Measurements from ENCODE around the gene FBXL16. TPM values are rescaled to one million over a fixed set of nuclear protein-coding genes. Genes with fewer than 3 reads are reported as not detected.

FBXL16 gene
- polyA plus RNA-seq, 2 of the 4 experiments (the other 2 are of a cell fraction), result 0.53 to 1.2 TPM

- TF ChIP-seq RNF2 (IDR thresholded peaks at IDR 0.05; ENCODE audit: borderline replicate concordance, low read depth) (peak; percentile 92), CBX2 (IDR thresholded peaks at IDR 0.05; ENCODE audit: borderline replicate concordance, low read depth) (no peak), NPAS2 (CRISPR knock-in tag; IDR thresholded peaks at IDR 0.05; ENCODE audit: borderline replicate concordance) (peak; percentile 43; the same call in 1 of the 2 replicates), KDM1A (IDR thresholded peaks at IDR 0.05; ENCODE audit: low read depth) (peak; percentile 15; the same call in 1 of the 2 replicates), PBX3 (IDR thresholded peaks at IDR 0.05) (peak; percentile 72), EHF (CRISPR knock-in tag; IDR thresholded peaks at IDR 0.05) (peak; percentile 95), NFE2L2 (conservative IDR thresholded peaks at IDR 0.05; ENCODE audit: low read length) (no peak)
- TF ChIP-seq, protein P1, sequence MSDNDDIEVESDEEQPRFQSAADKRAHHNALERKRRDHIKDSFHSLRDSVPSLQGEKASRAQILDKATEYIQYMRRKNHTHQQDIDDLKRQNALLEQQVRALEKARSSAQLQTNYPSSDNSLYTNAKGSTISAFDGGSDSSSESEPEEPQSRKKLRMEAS (IDR thresholded peaks at IDR 0.05), result peak; percentile 97
- TF ChIP-seq, protein P2, sequence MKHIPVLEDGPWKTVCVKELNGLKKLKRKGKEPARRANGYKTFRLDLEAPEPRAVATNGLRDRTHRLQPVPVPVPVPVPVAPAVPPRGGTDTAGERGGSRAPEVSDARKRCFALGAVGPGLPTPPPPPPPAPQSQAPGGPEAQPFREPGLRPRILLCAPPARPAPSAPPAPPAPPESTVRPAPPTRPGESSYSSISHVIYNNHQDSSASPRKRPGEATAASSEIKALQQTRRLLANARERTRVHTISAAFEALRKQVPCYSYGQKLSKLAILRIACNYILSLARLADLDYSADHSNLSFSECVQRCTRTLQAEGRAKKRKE (CRISPR knock-in tag; IDR thresholded peaks at IDR 0.05; ENCODE audit: low read depth), result peak; percentile 94
Measured at GRCh38 chr16:648781-649589, 56.6 kb downstream of the FBXL16 start, which contains the start of gene WDR90 (continued).

DNA sequence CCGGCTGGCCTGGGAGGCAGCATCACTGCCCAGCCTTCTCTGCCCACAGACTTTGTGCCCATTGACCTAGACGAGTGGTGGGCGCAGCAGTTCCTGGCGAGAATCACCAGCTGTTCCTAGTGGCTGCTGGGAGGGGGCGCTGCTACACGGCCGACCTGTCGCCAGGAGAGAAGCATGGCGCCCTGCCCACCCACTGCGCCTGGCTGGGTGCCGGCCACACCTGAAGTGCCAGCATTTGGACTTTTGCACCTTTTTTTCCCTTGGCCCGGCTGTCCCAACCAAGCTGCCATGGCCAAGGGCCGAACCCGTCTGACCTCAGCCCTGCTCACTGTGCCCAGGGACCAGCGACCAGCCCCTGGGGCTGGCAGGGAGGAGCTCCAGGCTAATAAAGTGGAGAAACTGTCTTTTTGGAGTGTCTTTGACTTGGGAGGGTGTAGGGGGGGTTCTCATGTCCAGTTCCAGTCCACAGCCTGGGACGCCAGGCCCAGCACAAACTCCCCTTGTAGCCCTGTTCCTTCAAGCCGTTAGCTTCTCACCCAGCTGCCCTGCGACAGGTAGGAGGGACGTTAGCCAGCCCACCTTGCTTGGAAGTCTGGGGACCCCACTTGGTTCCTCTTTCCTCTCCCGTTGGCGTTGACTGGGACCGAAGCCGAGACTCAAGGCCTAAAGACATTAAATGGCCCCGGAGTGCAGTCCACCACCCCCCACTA, 57.4 kb downstream of the FBXL16 start:
- WGBS (ENCODE audit: missing lambda C conversion rate), result 75% methylated on average over 17 of the region's 24 CpGs
- H3K27ac ChIP-seq, result peak overlapping the region; percentile 90 to 99
- H3K4me3 ChIP-seq, result peak overlapping the region; percentile 79
- H3K9me3 ChIP-seq, result no peaks in the 10 kb centered on the region
- DNase-seq (ENCODE audit: low read depth in 1 of 2, low spot score in 1 of 2) (peak in 1 of 2 experiments; percentile 54), ATAC-seq (peak in 1 of 2 experiments; percentile 3; a peak in 1 of 6 replicates), FAIRE-seq (no peak)
- TF ChIP-seq CTCF (IDR thresholded peaks at IDR 0.05) (peak; percentile 38), SREBF2 (IDR thresholded peaks at IDR 0.05) (no peak)
- ChIA-PET CTCF (interaction anchor here (1.0 to 6.1 kb wide), 11 partner anchors 8 to 77 kb away, joined by 3 to 64 read pairs (median 4); partner anchors contain the start of gene METTL26), POLR2A (no interaction called here)
- H3K4me2 ChIP-seq, result peak overlapping the region; percentile 93
- H3K4me1 ChIP-seq, result peaks cover 43% of the 10 kb centered on the region

DNA sequence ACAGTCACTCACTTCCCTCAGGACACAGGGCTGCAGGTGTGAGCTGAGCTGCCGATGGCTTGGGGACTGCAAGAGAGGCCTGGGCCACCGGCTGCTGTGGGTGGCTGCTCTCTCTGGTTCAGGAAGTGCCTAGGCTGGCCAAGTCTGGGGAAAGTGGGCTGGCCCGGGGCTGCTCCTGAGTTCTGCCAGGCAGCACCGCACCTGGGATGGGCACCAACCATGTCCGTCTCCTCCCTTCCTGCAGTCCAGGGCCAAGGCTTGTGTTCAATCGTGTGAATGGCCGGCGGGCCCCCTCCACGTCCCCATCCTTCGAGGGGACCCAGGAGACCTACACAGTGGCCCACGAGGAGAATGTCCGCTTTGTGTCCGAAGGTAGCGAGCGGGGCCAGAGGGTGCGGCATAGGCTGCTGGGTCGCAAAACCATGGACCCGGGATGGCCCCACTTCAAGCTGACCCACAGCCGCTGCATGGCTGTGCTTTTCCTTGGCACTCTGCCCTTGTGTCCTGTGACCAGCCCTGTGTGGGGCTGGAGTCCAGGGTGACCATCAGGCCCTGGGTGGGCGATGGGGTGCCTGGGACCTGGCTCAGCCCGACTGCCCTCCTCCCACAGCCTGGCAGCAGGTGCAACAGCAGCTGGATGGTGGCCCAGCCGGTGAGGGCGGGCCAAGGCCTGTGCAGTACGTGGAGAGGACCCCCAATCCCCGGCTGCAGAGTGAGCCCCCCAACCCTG, 58.3 kb downstream of the FBXL16 start:
- Histone ChIP-seq H3K9me3 (no peaks in the 10 kb centered on the region), H3K4me2 (peak overlapping the region; percentile 93), H3K4me3 (no peak overlapping the region), H3K27ac (peak overlapping the region in 1 of 2 experiments; percentile 99; a peak in 2 of 6 replicates), H3K4me1 (peaks cover 50% of the 10 kb centered on the region)
- POLR2A ChIA-PET, result no interaction called here
- TF ChIP-seq, protein P3, sequence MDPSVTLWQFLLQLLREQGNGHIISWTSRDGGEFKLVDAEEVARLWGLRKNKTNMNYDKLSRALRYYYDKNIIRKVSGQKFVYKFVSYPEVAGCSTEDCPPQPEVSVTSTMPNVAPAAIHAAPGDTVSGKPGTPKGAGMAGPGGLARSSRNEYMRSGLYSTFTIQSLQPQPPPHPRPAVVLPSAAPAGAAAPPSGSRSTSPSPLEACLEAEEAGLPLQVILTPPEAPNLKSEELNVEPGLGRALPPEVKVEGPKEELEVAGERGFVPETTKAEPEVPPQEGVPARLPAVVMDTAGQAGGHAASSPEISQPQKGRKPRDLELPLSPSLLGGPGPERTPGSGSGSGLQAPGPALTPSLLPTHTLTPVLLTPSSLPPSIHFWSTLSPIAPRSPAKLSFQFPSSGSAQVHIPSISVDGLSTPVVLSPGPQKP (IDR thresholded peaks at IDR 0.05; ENCODE audit: low read depth, low read length), result no peak
- TF ChIP-seq EHMT2 (IDR thresholded peaks at IDR 0.05; ENCODE audit: low read depth), result no peak
- no peak for TF ChIP-seq PHF8 (IDR thresholded peaks at IDR 0.05; ENCODE audit: borderline replicate concordance, low read depth)
- no peak for TF ChIP-seq CTCF (IDR thresholded peaks at IDR 0.05)
- TF ChIP-seq CBX8 (IDR thresholded peaks at IDR 0.05), result no peak
- TF ChIP-seq TFCP2L1 (CRISPR knock-in tag; IDR thresholded peaks at IDR 0.05), result no peak
- TF ChIP-seq SMC3 (IDR thresholded peaks at IDR 0.05), result no peak
- ATAC-seq (no peak), DNase-seq (ENCODE audit: low read depth in 1 of 2, low spot score in 1 of 2) (no peak), FAIRE-seq (no peak)
- CTCF ChIA-PET, result interaction anchor here (1.0 to 6.1 kb wide), 10 partner anchors 9 to 76 kb away, joined by 3 to 64 read pairs (median 4); partner anchors contain the start of gene METTL26
- WGBS (ENCODE audit: missing lambda C conversion rate), result 93% methylated on average over 21 of the region's 25 CpGs

Data from A549 (cell line).